ENCODE measurements around the gene ARL6IP1. TPM values are rescaled to one million over a fixed set of nuclear protein-coding genes. Genes with fewer than 3 reads are reported as not detected.

The ARL6IP1 gene
- total and polyA plus RNA-seq, 2 of the 13 experiments (the other 11 are each of a cell fraction or from before 2014, with no cell fraction given) = 263 to 373 TPM

GRCh38 chr16:18783430-18784341, 17.7 kb downstream of the ARL6IP1 start:
- TSS peak; percentile 1 for BruUV-seq (replicated peaks)
- in situ Hi-C loops (cut with HindIII; ENCODE audit: extremely low pct_ligation_motif_present, low pct_unique_long_range_greater_than_20kb) = no loop called here
- no peak for ATAC-seq
- Histone ChIP-seq H4K20me1 (ENCODE audit: insufficient read depth, low read length) (peaks cover 63% of the 10 kb centered on the region), H3K4me3 (replicated peaks in 1 of 3; ENCODE audit: insufficient read depth in 1 of 3, low read depth in 2 of 3, low read length in 3 of 3) (no peak overlapping the region), H3K79me2 (ENCODE audit: insufficient read depth, low read length) (peaks cover 57% of the 10 kb centered on the region), H3K36me3 (replicated peaks in 1 of 2; ENCODE audit: control insufficient read depth in 1 of 2, insufficient read depth in 2 of 2, low read length in 2 of 2) (peaks cover 45 to 63% of the 10 kb centered on the region in 2 experiments), H3K9me3 (ENCODE audit: low read length) (no peaks in the 10 kb centered on the region), H3K9ac (ENCODE audit: insufficient read depth, low read depth, low read length) (no peak overlapping the region), H3K27ac (ENCODE audit: extremely low read length, insufficient read depth, low read length) (no peak overlapping the region), H3K27me3 (ENCODE audit: control insufficient read depth in 1 of 2, insufficient read depth in 2 of 2, low read length in 2 of 2) (no peaks in the 10 kb centered on the region), H2AFZ (ENCODE audit: low read length) (no peak overlapping the region), H3K4me1 (ENCODE audit: insufficient read depth, low read length) (peaks cover 51% of the 10 kb centered on the region), H3K4me2 (ENCODE audit: low read depth, low read length) (no peak overlapping the region)
- DNase-seq (ENCODE audit: low spot score) = no peak
- TF ChIP-seq ZNF580 (CRISPR knock-in tag; IDR thresholded peaks at IDR 0.05; ENCODE audit: borderline replicate concordance, low read depth) (no peak), RBM22 (optimal IDR thresholded peaks at IDR 0.05; ENCODE audit: low read length) (peak; percentile 93), RBFOX2 (IDR thresholded peaks at IDR 0.05; ENCODE audit: low read depth, low read length) (0 out of 2 replicates have a peak, but pooled peaks have one; percentile 5), POLR2G (IDR thresholded peaks at IDR 0.05; ENCODE audit: low read depth, low read length) (no peak), SMYD3 (CRISPR knock-in tag; IDR thresholded peaks at IDR 0.05) (0 out of 2 replicates have a peak, but pooled peaks have one; percentile 20), ZNF784 (CRISPR knock-in tag; IDR thresholded peaks at IDR 0.05; ENCODE audit: borderline replicate concordance) (peak; percentile 62; the same call in 1 of the 2 replicates), SSRP1 (CRISPR knock-in tag; IDR thresholded peaks at IDR 0.05) (peak; percentile 65; the same call in 1 of the 2 replicates), ZBTB38 (CRISPR knock-in tag; IDR thresholded peaks at IDR 0.05) (0 out of 2 replicates have a peak, but pooled peaks have one; percentile 67), RBAK (CRISPR knock-in tag; IDR thresholded peaks at IDR 0.05) (peak; percentile 24; the same call in 1 of the 2 replicates)
- TF ChIP-seq, protein P1, sequence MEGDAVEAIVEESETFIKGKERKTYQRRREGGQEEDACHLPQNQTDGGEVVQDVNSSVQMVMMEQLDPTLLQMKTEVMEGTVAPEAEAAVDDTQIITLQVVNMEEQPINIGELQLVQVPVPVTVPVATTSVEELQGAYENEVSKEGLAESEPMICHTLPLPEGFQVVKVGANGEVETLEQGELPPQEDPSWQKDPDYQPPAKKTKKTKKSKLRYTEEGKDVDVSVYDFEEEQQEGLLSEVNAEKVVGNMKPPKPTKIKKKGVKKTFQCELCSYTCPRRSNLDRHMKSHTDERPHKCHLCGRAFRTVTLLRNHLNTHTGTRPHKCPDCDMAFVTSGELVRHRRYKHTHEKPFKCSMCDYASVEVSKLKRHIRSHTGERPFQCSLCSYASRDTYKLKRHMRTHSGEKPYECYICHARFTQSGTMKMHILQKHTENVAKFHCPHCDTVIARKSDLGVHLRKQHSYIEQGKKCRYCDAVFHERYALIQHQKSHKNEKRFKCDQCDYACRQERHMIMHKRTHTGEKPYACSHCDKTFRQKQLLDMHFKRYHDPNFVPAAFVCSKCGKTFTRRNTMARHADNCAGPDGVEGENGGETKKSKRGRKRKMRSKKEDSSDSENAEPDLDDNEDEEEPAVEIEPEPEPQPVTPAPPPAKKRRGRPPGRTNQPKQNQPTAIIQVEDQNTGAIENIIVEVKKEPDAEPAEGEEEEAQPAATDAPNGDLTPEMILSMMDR (CRISPR knock-in tag; IDR thresholded peaks at IDR 0.05) = no peak
- TF ChIP-seq, protein P2, sequence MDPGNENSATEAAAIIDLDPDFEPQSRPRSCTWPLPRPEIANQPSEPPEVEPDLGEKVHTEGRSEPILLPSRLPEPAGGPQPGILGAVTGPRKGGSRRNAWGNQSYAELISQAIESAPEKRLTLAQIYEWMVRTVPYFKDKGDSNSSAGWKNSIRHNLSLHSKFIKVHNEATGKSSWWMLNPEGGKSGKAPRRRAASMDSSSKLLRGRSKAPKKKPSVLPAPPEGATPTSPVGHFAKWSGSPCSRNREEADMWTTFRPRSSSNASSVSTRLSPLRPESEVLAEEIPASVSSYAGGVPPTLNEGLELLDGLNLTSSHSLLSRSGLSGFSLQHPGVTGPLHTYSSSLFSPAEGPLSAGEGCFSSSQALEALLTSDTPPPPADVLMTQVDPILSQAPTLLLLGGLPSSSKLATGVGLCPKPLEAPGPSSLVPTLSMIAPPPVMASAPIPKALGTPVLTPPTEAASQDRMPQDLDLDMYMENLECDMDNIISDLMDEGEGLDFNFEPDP (CRISPR knock-in tag; conservative IDR thresholded peaks at IDR 0.05) = 0 out of 2 replicates have a peak, but pooled peaks have one; percentile 26
- 92% methylated on average over 17 of the region's 17 CpGs for WGBS (ENCODE audit: low lambda C conversion rate)
- CTCF ChIA-PET (ENCODE audit: low intra/inter-chr PET ratio, low total read pairs) = no interaction called here
- POLR2A ChIA-PET = interaction anchor here (1.3 to 2.1 kb wide), 2 partner anchors 8 to 17 kb away, joined by 3 to 13 read pairs; partner anchors contain the start of gene ARL6IP1
- FAIRE-seq = no peak
- intact Hi-C loops (cut with micrococcal nuclease; ENCODE audit: unreplicated experiment) = no loop called here
